WTC11 (cell line): Measurements from ENCODE around the gene EIF2AK2. TPM values are rescaled to one million over a fixed set of nuclear protein-coding genes. Genes with fewer than 3 reads are reported as not detected.

Source experiments
- ATAC-seq: fragments of 200-7000 bp; cut with Tn5 transposase; 2 replicates; pipeline ENCODE4 v1.10.0; 2021; ENCODE audit warnings: mild to moderate bottlenecking, moderate library complexity
- CTCF ChIA-PET: fragments of 300-600 bp; sonication (Branson Sonifier 250); formaldehyde crosslinking; loops from one replicate; lab custom pipeline; 2021; ENCODE audit warnings: antibody characterized with exemption; lab: Charles Lee
- POLR2A ChIA-PET: fragments of 350-600 bp; sonication (Branson Sonifier 250); formaldehyde crosslinking; loops from one replicate; lab custom pipeline; 2021; ENCODE audit warnings: antibody characterized with exemption; lab: Charles Lee
- DNase-seq: peaks from one replicate; pipeline ENCODE4 v3.0.0; 2021; ENCODE audit warnings: low spot score
- H3K27ac Mint-ChIP-seq: 2 replicates; pipeline ENCODE4 v1.8.0; 2021; ENCODE audit warnings: mixed read lengths
- H3K27me3 Mint-ChIP-seq: 2 replicates; pipeline ENCODE4 v1.8.0; 2021; ENCODE audit warnings: low read depth, mild to moderate bottlenecking, moderate library complexity, mixed read lengths
- H3K36me3 Mint-ChIP-seq: 2 replicates; pipeline ENCODE4 v1.8.0; 2021; ENCODE audit warnings: mixed read lengths
- H3K4me1 Mint-ChIP-seq: 2 replicates; pipeline ENCODE4 v1.8.0; 2022; ENCODE audit warnings: mixed read lengths
- H3K4me3 Mint-ChIP-seq: 2 replicates; pipeline ENCODE4 v1.8.0; 2021; ENCODE audit warnings: mild to moderate bottlenecking, moderate library complexity, mixed read lengths
- H3K9me3 Mint-ChIP-seq: 2 replicates; pipeline ENCODE4 v1.8.0; 2021; ENCODE audit warnings: mixed read lengths
- ETV6 ChIP-seq: sonication (generic); formaldehyde crosslinking; IDR thresholded peaks from 2 replicates; pipeline ENCODE4 v1.8.1; 2022; ENCODE audit warnings: mild to moderate bottlenecking, missing genetic modification reagents
- GABPB1 ChIP-seq: sonication (generic); formaldehyde crosslinking; IDR thresholded peaks from 2 replicates; pipeline ENCODE4 v1.8.1; 2023; ENCODE audit warnings: mild to moderate bottlenecking, missing genetic modification reagents
- NFYB ChIP-seq: sonication (generic); formaldehyde crosslinking; conservative IDR thresholded peaks from 2 replicates; pipeline ENCODE4 v1.8.0; 2022; ENCODE audit warnings: low read depth, missing genetic modification reagents
- RELA ChIP-seq: sonication (generic); formaldehyde crosslinking; IDR thresholded peaks from 2 replicates; pipeline ENCODE4 v1.8.1; 2022; ENCODE audit warnings: missing genetic modification reagents, mild to moderate bottlenecking, borderline replicate concordance
- TCF7 ChIP-seq: sonication (generic); formaldehyde crosslinking; IDR thresholded peaks from 2 replicates; pipeline ENCODE4 v1.8.0; 2022; ENCODE audit warnings: mild to moderate bottlenecking, low read depth, missing genetic modification reagents, moderate library complexity
- ZNF423 ChIP-seq: fragments of 250-450 bp; sonication (Bioruptor Pico); IDR thresholded peaks from 2 replicates; pipeline ENCODE4 v2.1.2; 2022; ENCODE audit warnings: mild to moderate bottlenecking, moderate library complexity
- total RNA-seq: library from RNA; stranded (reverse); gene quantifications from 3 replicates; pipeline ENCODE4 v1.2.3, GENCODE V29; 2021
- TF ChIP-seq, protein P1 (sequence below): sonication (generic); formaldehyde crosslinking; IDR thresholded peaks from 2 replicates; pipeline ENCODE4 v1.8.1; 2023; ENCODE audit warnings: mild to moderate bottlenecking, missing genetic modification reagents
- TF ChIP-seq, protein P2 (sequence below): sonication (generic); formaldehyde crosslinking; IDR thresholded peaks from 2 replicates; pipeline ENCODE4 v1.8.0; 2023; ENCODE audit warnings: mild to moderate bottlenecking, missing genetic modification reagents
- TF ChIP-seq, protein P3 (sequence below): sonication (generic); formaldehyde crosslinking; IDR thresholded peaks from 2 replicates; pipeline ENCODE4 v1.8.0; 2022; ENCODE audit warnings: mild to moderate bottlenecking, missing genetic modification reagents
- TF ChIP-seq, protein P4 (sequence below): fragments of 250-450 bp; sonication (Bioruptor Pico); IDR thresholded peaks from 2 replicates; pipeline ENCODE4 v1.9.0; 2021; ENCODE audit warnings: mild to moderate bottlenecking
- TF ChIP-seq, protein P5 (sequence below): sonication (generic); formaldehyde crosslinking; IDR thresholded peaks from 2 replicates; pipeline ENCODE4 v1.8.1; 2022; ENCODE audit warnings: mild to moderate bottlenecking, moderate library complexity, missing genetic modification reagents
- TF ChIP-seq, protein P6 (sequence below): sonication (generic); formaldehyde crosslinking; IDR thresholded peaks from 2 replicates; pipeline ENCODE4 v1.8.0; 2022; ENCODE audit warnings: mild to moderate bottlenecking, missing genetic modification reagents
- TF ChIP-seq, protein P7 (sequence below): sonication (generic); formaldehyde crosslinking; IDR thresholded peaks from 2 replicates; pipeline ENCODE4 v1.8.0; 2022; ENCODE audit warnings: missing genetic modification reagents
- TF ChIP-seq, protein P8 (sequence below): fragments of 200-600 bp; IDR thresholded peaks from 2 replicates; pipeline ENCODE4 v1.8.0; 2022; ENCODE audit warnings: antibody characterized with exemption

Gene EIF2AK2
- total RNA-seq, 1 experiment from 2014 or later, result 34.2 TPM

DNA sequence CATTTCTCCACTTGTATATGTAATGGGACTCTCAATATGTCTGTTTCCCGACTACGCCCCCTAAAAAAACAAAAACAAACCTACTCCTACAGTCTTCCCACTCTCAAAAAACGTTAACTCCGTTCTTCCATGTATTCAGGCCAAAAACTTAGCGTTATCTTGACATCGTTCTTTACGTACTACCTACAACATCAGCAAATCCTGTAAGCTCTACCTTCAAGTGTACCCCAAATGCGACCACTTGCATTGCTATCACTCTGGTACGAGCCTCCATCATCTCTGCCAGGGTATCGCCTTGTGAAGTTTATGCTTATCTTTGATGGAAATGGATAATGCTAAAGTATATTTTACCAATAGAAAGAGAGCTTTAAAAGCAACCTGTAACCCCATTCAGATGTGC, 72.0 kb downstream of the EIF2AK2 start (continued):
- TF ChIP-seq, protein P1, sequence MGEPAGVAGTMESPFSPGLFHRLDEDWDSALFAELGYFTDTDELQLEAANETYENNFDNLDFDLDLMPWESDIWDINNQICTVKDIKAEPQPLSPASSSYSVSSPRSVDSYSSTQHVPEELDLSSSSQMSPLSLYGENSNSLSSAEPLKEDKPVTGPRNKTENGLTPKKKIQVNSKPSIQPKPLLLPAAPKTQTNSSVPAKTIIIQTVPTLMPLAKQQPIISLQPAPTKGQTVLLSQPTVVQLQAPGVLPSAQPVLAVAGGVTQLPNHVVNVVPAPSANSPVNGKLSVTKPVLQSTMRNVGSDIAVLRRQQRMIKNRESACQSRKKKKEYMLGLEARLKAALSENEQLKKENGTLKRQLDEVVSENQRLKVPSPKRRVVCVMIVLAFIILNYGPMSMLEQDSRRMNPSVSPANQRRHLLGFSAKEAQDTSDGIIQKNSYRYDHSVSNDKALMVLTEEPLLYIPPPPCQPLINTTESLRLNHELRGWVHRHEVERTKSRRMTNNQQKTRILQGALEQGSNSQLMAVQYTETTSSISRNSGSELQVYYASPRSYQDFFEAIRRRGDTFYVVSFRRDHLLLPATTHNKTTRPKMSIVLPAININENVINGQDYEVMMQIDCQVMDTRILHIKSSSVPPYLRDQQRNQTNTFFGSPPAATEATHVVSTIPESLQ (CRISPR knock-in tag), result no peak
- TF ChIP-seq, protein P2, sequence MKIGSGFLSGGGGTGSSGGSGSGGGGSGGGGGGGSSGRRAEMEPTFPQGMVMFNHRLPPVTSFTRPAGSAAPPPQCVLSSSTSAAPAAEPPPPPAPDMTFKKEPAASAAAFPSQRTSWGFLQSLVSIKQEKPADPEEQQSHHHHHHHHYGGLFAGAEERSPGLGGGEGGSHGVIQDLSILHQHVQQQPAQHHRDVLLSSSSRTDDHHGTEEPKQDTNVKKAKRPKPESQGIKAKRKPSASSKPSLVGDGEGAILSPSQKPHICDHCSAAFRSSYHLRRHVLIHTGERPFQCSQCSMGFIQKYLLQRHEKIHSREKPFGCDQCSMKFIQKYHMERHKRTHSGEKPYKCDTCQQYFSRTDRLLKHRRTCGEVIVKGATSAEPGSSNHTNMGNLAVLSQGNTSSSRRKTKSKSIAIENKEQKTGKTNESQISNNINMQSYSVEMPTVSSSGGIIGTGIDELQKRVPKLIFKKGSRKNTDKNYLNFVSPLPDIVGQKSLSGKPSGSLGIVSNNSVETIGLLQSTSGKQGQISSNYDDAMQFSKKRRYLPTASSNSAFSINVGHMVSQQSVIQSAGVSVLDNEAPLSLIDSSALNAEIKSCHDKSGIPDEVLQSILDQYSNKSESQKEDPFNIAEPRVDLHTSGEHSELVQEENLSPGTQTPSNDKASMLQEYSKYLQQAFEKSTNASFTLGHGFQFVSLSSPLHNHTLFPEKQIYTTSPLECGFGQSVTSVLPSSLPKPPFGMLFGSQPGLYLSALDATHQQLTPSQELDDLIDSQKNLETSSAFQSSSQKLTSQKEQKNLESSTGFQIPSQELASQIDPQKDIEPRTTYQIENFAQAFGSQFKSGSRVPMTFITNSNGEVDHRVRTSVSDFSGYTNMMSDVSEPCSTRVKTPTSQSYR (CRISPR knock-in tag), result no peak

DNA sequence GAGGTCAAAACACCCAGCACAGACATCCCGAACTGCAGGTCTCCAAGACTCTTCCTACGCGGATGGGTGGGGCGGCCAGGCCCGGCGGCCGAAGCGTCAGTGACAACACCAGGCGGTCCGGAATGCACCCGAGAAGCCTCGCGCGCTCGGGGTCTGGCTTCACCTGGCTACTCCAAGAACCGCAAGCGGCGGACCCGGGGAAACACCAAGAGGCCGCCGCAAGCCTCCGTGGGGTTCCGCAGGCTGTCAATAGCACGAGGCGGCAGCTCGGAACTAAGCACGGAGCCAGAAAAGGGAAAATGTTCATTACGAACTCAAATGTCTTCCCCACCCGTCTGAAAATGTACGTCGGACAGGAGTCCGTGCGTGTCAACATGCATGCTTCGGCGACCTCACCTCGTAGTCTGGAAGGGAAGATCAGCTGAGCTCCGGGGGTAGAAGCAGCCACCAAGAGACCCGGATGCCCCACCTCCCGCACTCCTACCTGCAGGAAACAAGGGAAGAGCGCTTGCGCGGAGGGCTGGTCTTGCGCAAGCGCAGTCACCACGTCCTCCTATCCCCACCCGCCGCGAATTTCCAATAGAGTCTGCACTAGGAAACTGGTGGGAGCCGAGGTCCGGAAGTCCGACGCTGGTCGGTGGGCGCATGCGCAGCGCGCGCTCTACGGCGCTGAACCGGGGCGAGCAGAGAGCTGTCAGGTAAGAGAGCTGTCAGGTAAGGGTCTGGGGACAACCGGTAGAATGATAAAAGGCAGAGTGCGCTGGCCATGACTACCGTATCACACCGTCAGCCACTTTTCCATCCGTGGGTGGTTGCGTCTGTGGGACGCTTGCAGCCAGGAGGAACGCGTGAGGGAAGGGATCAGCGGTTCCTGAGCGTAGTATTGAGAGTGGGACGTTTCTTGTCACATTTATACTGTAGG, 72.6 kb downstream of the EIF2AK2 start, which contains the start of the genes GPATCH11 and HEATR5B:
Gene GPATCH11, plus strand, starts transcription at position 646 of the 922 bp plus-strand sequence. CDS start 3,864 bp downstream, outside the sequence.
Gene HEATR5B, minus strand, starts transcription at position 500 of the 922 bp plus-strand sequence. CDS start 958 bp downstream, outside the sequence.
- DNase-seq (peak; percentile 98), ATAC-seq (peak; percentile 96)
- no peaks in the 10 kb centered on the region for H3K9me3 Mint-ChIP-seq
- ChIA-PET CTCF (interaction anchor here (0.8 to 1.2 kb wide), 3 partner anchors 29 to 299 kb away, joined by 3 to 4 read pairs (median 3); no protein-coding TSS in a partner anchor), POLR2A (interaction anchor here (0.6 kb wide), 1 partner anchor 173 kb away, joined by 8 read pairs; no protein-coding TSS in a partner anchor)
- H3K4me3 Mint-ChIP-seq, result no peak within 1 kb of the TSS
- H3K36me3 Mint-ChIP-seq, result peaks cover 2% of the 10 kb centered on the region; the same call in 1 of the 2 replicates
- H3K27ac Mint-ChIP-seq, result no peak within 1 kb of the TSS; the same call in 1 of the 2 replicates
- H3K27me3 Mint-ChIP-seq, result no peaks in the 10 kb centered on the region
- no peaks in the 10 kb centered on the region; the same call in 1 of the 2 replicates for H3K4me1 Mint-ChIP-seq
- TF ChIP-seq RELA, result 0 out of 2 replicates have a peak, but pooled peaks have one; percentile 53
- TF ChIP-seq, protein P3, sequence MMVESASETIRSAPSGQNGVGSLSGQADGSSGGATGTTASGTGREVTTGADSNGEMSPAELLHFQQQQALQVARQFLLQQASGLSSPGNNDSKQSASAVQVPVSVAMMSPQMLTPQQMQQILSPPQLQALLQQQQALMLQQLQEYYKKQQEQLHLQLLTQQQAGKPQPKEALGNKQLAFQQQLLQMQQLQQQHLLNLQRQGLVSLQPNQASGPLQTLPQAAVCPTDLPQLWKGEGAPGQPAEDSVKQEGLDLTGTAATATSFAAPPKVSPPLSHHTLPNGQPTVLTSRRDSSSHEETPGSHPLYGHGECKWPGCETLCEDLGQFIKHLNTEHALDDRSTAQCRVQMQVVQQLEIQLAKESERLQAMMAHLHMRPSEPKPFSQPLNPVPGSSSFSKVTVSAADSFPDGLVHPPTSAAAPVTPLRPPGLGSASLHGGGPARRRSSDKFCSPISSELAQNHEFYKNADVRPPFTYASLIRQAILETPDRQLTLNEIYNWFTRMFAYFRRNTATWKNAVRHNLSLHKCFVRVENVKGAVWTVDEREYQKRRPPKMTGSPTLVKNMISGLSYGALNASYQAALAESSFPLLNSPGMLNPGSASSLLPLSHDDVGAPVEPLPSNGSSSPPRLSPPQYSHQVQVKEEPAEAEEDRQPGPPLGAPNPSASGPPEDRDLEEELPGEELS (CRISPR knock-in tag), result 0 out of 2 replicates have a peak, but pooled peaks have one; percentile 63
- TF ChIP-seq NFYB (CRISPR knock-in tag), result no peak
- TF ChIP-seq ZNF423 (CRISPR knock-in tag), result peak; percentile 57; the same call in 1 of the 2 replicates
- TF ChIP-seq, protein P4, sequence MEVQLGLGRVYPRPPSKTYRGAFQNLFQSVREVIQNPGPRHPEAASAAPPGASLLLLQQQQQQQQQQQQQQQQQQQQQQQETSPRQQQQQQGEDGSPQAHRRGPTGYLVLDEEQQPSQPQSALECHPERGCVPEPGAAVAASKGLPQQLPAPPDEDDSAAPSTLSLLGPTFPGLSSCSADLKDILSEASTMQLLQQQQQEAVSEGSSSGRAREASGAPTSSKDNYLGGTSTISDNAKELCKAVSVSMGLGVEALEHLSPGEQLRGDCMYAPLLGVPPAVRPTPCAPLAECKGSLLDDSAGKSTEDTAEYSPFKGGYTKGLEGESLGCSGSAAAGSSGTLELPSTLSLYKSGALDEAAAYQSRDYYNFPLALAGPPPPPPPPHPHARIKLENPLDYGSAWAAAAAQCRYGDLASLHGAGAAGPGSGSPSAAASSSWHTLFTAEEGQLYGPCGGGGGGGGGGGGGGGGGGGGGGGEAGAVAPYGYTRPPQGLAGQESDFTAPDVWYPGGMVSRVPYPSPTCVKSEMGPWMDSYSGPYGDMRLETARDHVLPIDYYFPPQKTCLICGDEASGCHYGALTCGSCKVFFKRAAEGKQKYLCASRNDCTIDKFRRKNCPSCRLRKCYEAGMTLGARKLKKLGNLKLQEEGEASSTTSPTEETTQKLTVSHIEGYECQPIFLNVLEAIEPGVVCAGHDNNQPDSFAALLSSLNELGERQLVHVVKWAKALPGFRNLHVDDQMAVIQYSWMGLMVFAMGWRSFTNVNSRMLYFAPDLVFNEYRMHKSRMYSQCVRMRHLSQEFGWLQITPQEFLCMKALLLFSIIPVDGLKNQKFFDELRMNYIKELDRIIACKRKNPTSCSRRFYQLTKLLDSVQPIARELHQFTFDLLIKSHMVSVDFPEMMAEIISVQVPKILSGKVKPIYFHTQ (CRISPR knock-in tag), result no peak
- peak; percentile 68 for TF ChIP-seq GABPB1 (CRISPR knock-in tag)
- TF ChIP-seq, protein P5, sequence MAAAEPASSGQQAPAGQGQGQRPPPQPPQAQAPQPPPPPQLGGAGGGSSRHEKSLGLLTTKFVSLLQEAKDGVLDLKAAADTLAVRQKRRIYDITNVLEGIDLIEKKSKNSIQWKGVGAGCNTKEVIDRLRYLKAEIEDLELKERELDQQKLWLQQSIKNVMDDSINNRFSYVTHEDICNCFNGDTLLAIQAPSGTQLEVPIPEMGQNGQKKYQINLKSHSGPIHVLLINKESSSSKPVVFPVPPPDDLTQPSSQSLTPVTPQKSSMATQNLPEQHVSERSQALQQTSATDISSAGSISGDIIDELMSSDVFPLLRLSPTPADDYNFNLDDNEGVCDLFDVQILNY (CRISPR knock-in tag), result 0 out of 2 replicates have a peak, but pooled peaks have one; percentile 10
- peak; percentile 22; the same call in 1 of the 2 replicates for TF ChIP-seq ETV6
- TF ChIP-seq, protein P6, sequence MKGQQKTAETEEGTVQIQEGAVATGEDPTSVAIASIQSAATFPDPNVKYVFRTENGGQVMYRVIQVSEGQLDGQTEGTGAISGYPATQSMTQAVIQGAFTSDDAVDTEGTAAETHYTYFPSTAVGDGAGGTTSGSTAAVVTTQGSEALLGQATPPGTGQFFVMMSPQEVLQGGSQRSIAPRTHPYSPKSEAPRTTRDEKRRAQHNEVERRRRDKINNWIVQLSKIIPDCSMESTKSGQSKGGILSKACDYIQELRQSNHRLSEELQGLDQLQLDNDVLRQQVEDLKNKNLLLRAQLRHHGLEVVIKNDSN (CRISPR knock-in tag), result peak; percentile 57; the same call in 1 of the 2 replicates
- TF ChIP-seq TCF7, result no peak
- TF ChIP-seq, protein P7, sequence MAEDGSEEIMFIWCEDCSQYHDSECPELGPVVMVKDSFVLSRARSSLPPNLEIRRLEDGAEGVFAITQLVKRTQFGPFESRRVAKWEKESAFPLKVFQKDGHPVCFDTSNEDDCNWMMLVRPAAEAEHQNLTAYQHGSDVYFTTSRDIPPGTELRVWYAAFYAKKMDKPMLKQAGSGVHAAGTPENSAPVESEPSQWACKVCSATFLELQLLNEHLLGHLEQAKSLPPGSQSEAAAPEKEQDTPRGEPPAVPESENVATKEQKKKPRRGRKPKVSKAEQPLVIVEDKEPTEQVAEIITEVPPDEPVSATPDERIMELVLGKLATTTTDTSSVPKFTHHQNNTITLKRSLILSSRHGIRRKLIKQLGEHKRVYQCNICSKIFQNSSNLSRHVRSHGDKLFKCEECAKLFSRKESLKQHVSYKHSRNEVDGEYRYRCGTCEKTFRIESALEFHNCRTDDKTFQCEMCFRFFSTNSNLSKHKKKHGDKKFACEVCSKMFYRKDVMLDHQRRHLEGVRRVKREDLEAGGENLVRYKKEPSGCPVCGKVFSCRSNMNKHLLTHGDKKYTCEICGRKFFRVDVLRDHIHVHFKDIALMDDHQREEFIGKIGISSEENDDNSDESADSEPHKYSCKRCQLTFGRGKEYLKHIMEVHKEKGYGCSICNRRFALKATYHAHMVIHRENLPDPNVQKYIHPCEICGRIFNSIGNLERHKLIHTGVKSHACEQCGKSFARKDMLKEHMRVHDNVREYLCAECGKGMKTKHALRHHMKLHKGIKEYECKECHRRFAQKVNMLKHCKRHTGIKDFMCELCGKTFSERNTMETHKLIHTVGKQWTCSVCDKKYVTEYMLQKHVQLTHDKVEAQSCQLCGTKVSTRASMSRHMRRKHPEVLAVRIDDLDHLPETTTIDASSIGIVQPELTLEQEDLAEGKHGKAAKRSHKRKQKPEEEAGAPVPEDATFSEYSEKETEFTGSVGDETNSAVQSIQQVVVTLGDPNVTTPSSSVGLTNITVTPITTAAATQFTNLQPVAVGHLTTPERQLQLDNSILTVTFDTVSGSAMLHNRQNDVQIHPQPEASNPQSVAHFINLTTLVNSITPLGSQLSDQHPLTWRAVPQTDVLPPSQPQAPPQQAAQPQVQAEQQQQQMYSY (CRISPR knock-in tag), result 0 out of 2 replicates have a peak, but pooled peaks have one; percentile 21
- TF ChIP-seq, protein P8, sequence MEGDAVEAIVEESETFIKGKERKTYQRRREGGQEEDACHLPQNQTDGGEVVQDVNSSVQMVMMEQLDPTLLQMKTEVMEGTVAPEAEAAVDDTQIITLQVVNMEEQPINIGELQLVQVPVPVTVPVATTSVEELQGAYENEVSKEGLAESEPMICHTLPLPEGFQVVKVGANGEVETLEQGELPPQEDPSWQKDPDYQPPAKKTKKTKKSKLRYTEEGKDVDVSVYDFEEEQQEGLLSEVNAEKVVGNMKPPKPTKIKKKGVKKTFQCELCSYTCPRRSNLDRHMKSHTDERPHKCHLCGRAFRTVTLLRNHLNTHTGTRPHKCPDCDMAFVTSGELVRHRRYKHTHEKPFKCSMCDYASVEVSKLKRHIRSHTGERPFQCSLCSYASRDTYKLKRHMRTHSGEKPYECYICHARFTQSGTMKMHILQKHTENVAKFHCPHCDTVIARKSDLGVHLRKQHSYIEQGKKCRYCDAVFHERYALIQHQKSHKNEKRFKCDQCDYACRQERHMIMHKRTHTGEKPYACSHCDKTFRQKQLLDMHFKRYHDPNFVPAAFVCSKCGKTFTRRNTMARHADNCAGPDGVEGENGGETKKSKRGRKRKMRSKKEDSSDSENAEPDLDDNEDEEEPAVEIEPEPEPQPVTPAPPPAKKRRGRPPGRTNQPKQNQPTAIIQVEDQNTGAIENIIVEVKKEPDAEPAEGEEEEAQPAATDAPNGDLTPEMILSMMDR, result no peak
